Measurements from ENCODE around the gene SIRT5. TPM values are rescaled to one million over a fixed set of nuclear protein-coding genes. Genes with fewer than 3 reads are reported as not detected.
A peak's percentile ranks its signal among the peaks of the same experiment; 100 is the strongest.

Gene SIRT5
- total RNA-seq, 1 experiment from 2014 or later, result 10.9 TPM

DNA sequence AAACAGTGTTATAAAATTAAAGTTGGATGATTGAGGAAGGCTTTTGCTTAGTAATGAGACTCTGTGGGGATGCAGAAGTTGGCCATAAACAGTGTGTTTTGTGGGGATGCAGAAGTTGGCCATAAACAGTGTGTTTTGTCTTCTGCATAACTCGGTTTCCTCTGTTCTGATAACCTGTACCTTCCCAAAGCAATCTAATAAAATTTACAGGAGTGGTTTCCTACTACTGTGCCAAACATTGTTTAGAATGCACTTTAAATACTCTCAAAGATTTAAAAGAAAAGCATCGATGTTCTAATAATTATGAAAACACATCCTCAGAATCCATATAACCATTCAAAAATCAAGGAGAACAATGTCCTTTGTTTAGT is 36.9 kb upstream of the SIRT5 start:
- ATAC-seq (no peak), DNase-seq (no peak)
- Histone ChIP-seq H3K9ac (ENCODE audit: low read length) (no peak overlapping the region), H3K4me3 (ENCODE audit: low read length) (no peak overlapping the region), H3K4me1 (ENCODE audit: insufficient read depth, low read length) (no peaks in the 10 kb centered on the region), H3K9me2 (replicated peaks; ENCODE audit: low read length) (no peaks in the 10 kb centered on the region), H3K27me3 (ENCODE audit: low read length) (no peaks in the 10 kb centered on the region), H3K27ac (ENCODE audit: low read length) (no peak overlapping the region), H3F3A (ENCODE audit: low read length, unreplicated experiment) (no peaks in the 10 kb centered on the region), H3K36me3 (ENCODE audit: low read depth, low read length) (no peaks in the 10 kb centered on the region), H4K20me1 (ENCODE audit: low read length) (no peaks in the 10 kb centered on the region), H2AFZ (ENCODE audit: low read length) (no peak overlapping the region), H3K9me3 (ENCODE audit: low read length) (no peaks in the 10 kb centered on the region), H3K4me2 (ENCODE audit: low read length) (no peak overlapping the region), H3K79me2 (ENCODE audit: low read length) (no peaks in the 10 kb centered on the region)
- intact Hi-C loops (cut with micrococcal nuclease), result loop anchor here (5.0 kb wide), 2 partner anchors 50 to 155 kb away; partner anchors contain the start of gene GFOD1
- ChIA-PET POLR2A (ENCODE audit: unreplicated experiment) (no interaction called here), CTCF (interaction anchor here (0.7 kb wide), 1 partner anchor 154 kb away, joined by 3 read pairs; no protein-coding TSS in a partner anchor)
- no TSS peak for BruUV-seq (replicated peaks)
- TF ChIP-seq, protein P1, sequence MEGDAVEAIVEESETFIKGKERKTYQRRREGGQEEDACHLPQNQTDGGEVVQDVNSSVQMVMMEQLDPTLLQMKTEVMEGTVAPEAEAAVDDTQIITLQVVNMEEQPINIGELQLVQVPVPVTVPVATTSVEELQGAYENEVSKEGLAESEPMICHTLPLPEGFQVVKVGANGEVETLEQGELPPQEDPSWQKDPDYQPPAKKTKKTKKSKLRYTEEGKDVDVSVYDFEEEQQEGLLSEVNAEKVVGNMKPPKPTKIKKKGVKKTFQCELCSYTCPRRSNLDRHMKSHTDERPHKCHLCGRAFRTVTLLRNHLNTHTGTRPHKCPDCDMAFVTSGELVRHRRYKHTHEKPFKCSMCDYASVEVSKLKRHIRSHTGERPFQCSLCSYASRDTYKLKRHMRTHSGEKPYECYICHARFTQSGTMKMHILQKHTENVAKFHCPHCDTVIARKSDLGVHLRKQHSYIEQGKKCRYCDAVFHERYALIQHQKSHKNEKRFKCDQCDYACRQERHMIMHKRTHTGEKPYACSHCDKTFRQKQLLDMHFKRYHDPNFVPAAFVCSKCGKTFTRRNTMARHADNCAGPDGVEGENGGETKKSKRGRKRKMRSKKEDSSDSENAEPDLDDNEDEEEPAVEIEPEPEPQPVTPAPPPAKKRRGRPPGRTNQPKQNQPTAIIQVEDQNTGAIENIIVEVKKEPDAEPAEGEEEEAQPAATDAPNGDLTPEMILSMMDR (conservative IDR thresholded peaks at IDR 0.05; ENCODE audit: low read depth, low read length), result no peak
- no peak for TF ChIP-seq EZH2phosphoT487 (IDR thresholded peaks at IDR 0.05; ENCODE audit: borderline replicate concordance, low read length)
- no peak for TF ChIP-seq EZH2 (IDR thresholded peaks at IDR 0.05; ENCODE audit: low read length, unreplicated experiment)

DNA sequence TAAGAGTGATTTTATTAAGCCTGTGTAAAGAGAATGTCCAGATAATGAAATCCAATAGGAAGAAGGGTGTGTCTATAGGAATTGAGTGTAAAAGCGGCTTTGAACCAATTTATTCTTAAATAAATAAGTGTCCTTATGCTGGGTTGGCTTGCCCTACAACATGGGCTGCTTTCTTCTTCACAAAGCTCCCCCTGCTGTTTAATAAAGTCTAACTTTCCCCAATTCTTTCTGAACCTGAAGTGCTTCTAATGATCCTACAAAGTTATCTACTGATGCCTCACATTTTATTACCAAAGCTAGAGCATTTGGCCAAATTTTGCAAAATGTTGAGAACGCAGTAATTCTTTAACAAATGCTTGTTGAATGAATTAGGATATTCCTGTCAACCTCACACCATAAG is 36.3 kb upstream of the SIRT5 start:
- ATAC-seq, result peak; percentile 66
- CTCF ChIA-PET, result no interaction called here
- no peak overlapping the region for H3K9ac ChIP-seq (ENCODE audit: low read length)
- no peaks in the 10 kb centered on the region for H4K20me1 ChIP-seq (ENCODE audit: low read length)
- peak; percentile 70 for DNase-seq
- H3K4me3 ChIP-seq (ENCODE audit: low read length), result no peak overlapping the region
- H2AFZ ChIP-seq (ENCODE audit: low read length), result no peak overlapping the region
- H3K27ac ChIP-seq (ENCODE audit: low read length), result no peak overlapping the region
- H3K9me3 ChIP-seq (ENCODE audit: low read length), result no peaks in the 10 kb centered on the region
- no peaks in the 10 kb centered on the region for H3K9me2 ChIP-seq (replicated peaks; ENCODE audit: low read length)
- TF ChIP-seq EZH2phosphoT487 (IDR thresholded peaks at IDR 0.05; ENCODE audit: borderline replicate concordance, low read length), result no peak
- TF ChIP-seq, protein P1 (conservative IDR thresholded peaks at IDR 0.05; ENCODE audit: low read depth, low read length), result peak; percentile 72
- no peaks in the 10 kb centered on the region for H3F3A ChIP-seq (ENCODE audit: low read length, unreplicated experiment)
- H3K4me1 ChIP-seq (ENCODE audit: insufficient read depth, low read length), result no peaks in the 10 kb centered on the region
- intact Hi-C loops (cut with micrococcal nuclease), result loop anchor here (1.0 to 5.0 kb wide), 5 partner anchors 51 to 206 kb away; partner anchors contain the start of gene GFOD1
- H3K79me2 ChIP-seq (ENCODE audit: low read length), result no peaks in the 10 kb centered on the region
- H3K27me3 ChIP-seq (ENCODE audit: low read length), result no peaks in the 10 kb centered on the region
- POLR2A ChIA-PET (ENCODE audit: unreplicated experiment), result interaction anchor here (0.6 kb wide), 1 partner anchor 36 kb away, joined by 3 read pairs; the partner anchor contains the start of gene SIRT5
- BruUV-seq (replicated peaks), result no TSS peak
- no peaks in the 10 kb centered on the region for H3K36me3 ChIP-seq (ENCODE audit: low read depth, low read length)
- no peak overlapping the region for H3K4me2 ChIP-seq (ENCODE audit: low read length)

DNA sequence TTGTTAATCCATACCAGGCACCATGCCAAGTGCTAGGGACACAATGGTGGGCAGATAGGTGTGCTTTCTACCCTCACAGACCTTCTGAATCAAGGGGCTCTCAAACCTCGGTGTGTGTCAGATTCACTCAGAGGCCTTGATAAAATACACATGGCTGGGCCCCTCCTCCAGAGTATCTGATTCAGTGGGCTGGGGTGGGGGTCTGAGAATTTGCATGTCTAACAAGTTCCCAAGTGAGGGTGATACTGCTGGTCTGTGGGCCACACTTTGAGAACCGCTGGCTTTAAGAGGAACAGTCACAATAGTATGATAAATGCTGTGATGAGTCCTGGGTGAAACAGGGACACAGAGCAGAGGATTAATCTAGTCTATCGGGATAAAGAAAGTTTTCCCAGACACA is 35.8 kb upstream of the SIRT5 start:
- ATAC-seq, result no peak
- Histone ChIP-seq H3K4me3 (ENCODE audit: low read length) (no peak overlapping the region), H4K20me1 (ENCODE audit: low read length) (no peaks in the 10 kb centered on the region), H3K9me2 (replicated peaks; ENCODE audit: low read length) (no peaks in the 10 kb centered on the region), H3K36me3 (ENCODE audit: low read depth, low read length) (no peaks in the 10 kb centered on the region), H3F3A (ENCODE audit: low read length, unreplicated experiment) (no peaks in the 10 kb centered on the region), H3K27me3 (ENCODE audit: low read length) (no peaks in the 10 kb centered on the region), H2AFZ (ENCODE audit: low read length) (no peak overlapping the region), H3K9me3 (ENCODE audit: low read length) (no peaks in the 10 kb centered on the region), H3K4me2 (ENCODE audit: low read length) (no peak overlapping the region), H3K27ac (ENCODE audit: low read length) (no peak overlapping the region), H3K4me1 (ENCODE audit: insufficient read depth, low read length) (no peaks in the 10 kb centered on the region), H3K9ac (ENCODE audit: low read length) (no peak overlapping the region), H3K79me2 (ENCODE audit: low read length) (no peaks in the 10 kb centered on the region)
- intact Hi-C loops (cut with micrococcal nuclease), result loop anchor here (1.0 to 5.0 kb wide), 5 partner anchors 51 to 206 kb away; partner anchors contain the start of gene GFOD1
- POLR2A ChIA-PET (ENCODE audit: unreplicated experiment), result interaction anchor here (0.6 kb wide), 1 partner anchor 36 kb away, joined by 3 read pairs; the partner anchor contains the start of gene SIRT5
- TF ChIP-seq EZH2 (IDR thresholded peaks at IDR 0.05; ENCODE audit: low read length, unreplicated experiment) (no peak), EZH2phosphoT487 (IDR thresholded peaks at IDR 0.05; ENCODE audit: borderline replicate concordance, low read length) (no peak)
- TF ChIP-seq, protein P1 (conservative IDR thresholded peaks at IDR 0.05; ENCODE audit: low read depth, low read length), result no peak
- CTCF ChIA-PET, result no interaction called here
- BruUV-seq (replicated peaks), result no TSS peak
- DNase-seq, result no peak

Measured in PC-3 (cell line).